KMS-11 (cell line): ENCODE measurements around the gene TMEM231.

Experiments
- H2AFZ ChIP-seq: fragments of 200-600 bp; sonication (generic); 2 replicates; pipeline ENCODE4 v1.6.1; 2016; ENCODE audit warnings: antibody characterized with exemption, mixed run types, low read depth
- H3K27ac ChIP-seq: fragments of 200-600 bp; sonication (generic); 2 replicates; pipeline ENCODE4 v1.6.1; 2016; ENCODE audit warnings: mild to moderate bottlenecking, mixed run types
- H3K27me3 ChIP-seq: fragments of 200-600 bp; sonication (generic); 2 replicates; pipeline ENCODE4 v1.6.1; 2017; ENCODE audit warnings: mild to moderate bottlenecking, low read depth, mixed run types, moderate library complexity; ENCODE audit not compliant: insufficient read depth
- H3K36me3 ChIP-seq: fragments of 200-600 bp; sonication (generic); 2 replicates; pipeline ENCODE4 v1.6.1; 2017; ENCODE audit warnings: mild to moderate bottlenecking, mixed run types; ENCODE audit not compliant: insufficient read depth
- H3K4me1 ChIP-seq: fragments of 200-600 bp; sonication (generic); 2 replicates; pipeline ENCODE4 v1.6.1; 2016; ENCODE audit warnings: mild to moderate bottlenecking, low read depth, mixed run types; ENCODE audit not compliant: poor library complexity, severe bottlenecking
- H3K4me2 ChIP-seq: fragments of 200-600 bp; sonication (generic); 2 replicates; pipeline ENCODE4 v1.7.0; 2016; ENCODE audit warnings: mild to moderate bottlenecking, mixed run types
- H3K4me3 ChIP-seq: fragments of 200-600 bp; sonication (generic); IDR thresholded peaks from 2 replicates; pipeline ENCODE4 v1.6.1; 2017; ENCODE audit warnings: low read depth, low read length, mixed read lengths; ENCODE audit not compliant: insufficient read depth
- H3K79me2 ChIP-seq: fragments of 200-600 bp; sonication (generic); 2 replicates; pipeline ENCODE4 v1.6.1; 2016; ENCODE audit warnings: low read depth, mixed run types; ENCODE audit not compliant: insufficient read depth
- H3K9ac ChIP-seq: fragments of 200-600 bp; sonication (generic); 2 replicates; pipeline ENCODE4 v1.6.1; 2016; ENCODE audit warnings: mild to moderate bottlenecking, mixed run types
- H4K20me1 ChIP-seq: fragments of 200-600 bp; sonication (generic); 2 replicates; pipeline ENCODE4 v1.6.1; 2016; ENCODE audit warnings: mild to moderate bottlenecking, mixed run types; ENCODE audit not compliant: insufficient read depth
- CTCF ChIP-seq: fragments of 200-600 bp; sonication (generic); conservative IDR thresholded peaks from 2 replicates; pipeline ENCODE4 v1.6.1; 2017; ENCODE audit warnings: low read depth, mild to moderate bottlenecking, antibody characterized with exemption, low read length, moderate library complexity, mixed read lengths

The TMEM231 gene

GRCh38 chr16:75495076-75495674, 60.9 kb downstream of the TMEM231 start, which contains the start of gene CHST6:
TSS of gene CHST6 (minus strand) at chr16:75495441. CDS start at chr16:75479828, 15,613 bp downstream.
- H3K79me2 ChIP-seq = no peaks in the 10 kb centered on the region
- no peak for TF ChIP-seq CTCF
- no peaks in the 10 kb centered on the region for H4K20me1 ChIP-seq
- H3K4me3 ChIP-seq = no peak within 1 kb of the TSS
- H3K4me1 ChIP-seq = no peaks in the 10 kb centered on the region
- H3K4me2 ChIP-seq = no peak within 1 kb of the TSS
- H3K9ac ChIP-seq = no peak within 1 kb of the TSS
- no peak within 1 kb of the TSS for H2AFZ ChIP-seq
- no peak within 1 kb of the TSS for H3K27ac ChIP-seq
- H3K36me3 ChIP-seq = no peaks in the 10 kb centered on the region
- no peaks in the 10 kb centered on the region for H3K27me3 ChIP-seq

DNA sequence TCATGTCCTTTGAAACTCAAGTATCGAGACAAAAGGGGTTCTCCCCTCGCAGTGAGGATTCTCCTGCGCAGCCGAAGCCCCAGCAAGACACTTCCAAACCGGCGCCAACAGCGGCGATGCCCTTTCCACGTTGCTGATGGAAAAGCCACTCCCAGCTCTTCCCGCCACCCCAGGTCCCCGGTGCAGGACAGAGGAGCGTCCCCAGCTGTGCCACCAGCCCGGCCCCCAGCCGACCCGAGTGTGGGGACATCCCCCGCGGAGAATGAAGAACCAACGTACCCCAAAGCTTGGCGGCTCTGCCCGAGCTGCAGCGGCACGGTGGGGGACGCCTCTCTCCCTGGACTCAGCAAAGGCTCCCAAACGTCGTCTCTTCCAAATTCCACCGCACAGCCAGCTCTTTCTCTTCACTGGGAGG, 61.4 kb downstream of the TMEM231 start:
- no peaks in the 10 kb centered on the region for H3K27me3 ChIP-seq
- H2AFZ ChIP-seq = no peak overlapping the region
- no peaks in the 10 kb centered on the region for H3K79me2 ChIP-seq
- H3K27ac ChIP-seq = no peak overlapping the region
- H3K4me2 ChIP-seq = no peak overlapping the region
- no peaks in the 10 kb centered on the region for H3K4me1 ChIP-seq
- no peak overlapping the region for H3K9ac ChIP-seq
- no peak for TF ChIP-seq CTCF
- no peaks in the 10 kb centered on the region for H4K20me1 ChIP-seq
- no peaks in the 10 kb centered on the region for H3K36me3 ChIP-seq
- no peak overlapping the region for H3K4me3 ChIP-seq

DNA sequence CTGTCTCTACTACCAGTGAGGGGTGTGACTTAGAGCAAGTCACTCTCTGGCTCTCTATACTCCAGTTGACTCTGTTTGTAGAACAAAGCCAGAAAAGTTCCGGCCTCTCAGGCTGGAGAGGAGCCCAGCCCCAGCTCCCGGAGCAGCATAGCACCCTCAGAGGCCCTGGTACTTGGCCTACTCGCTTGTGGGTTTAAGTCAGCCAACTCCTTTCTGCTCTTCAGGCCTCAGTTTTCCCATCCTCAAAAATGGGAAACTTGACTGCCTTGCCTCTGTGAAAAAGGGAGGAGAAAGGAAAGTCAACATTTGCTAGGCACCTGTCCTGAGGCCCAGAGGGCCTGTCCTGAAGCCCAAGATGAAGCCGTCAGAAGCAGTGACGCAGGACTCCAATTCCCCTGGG, 61.9 kb downstream of the TMEM231 start:
- H3K4me3 ChIP-seq = no peak overlapping the region
- H3K4me2 ChIP-seq = no peak overlapping the region
- no peak overlapping the region for H3K9ac ChIP-seq
- H3K27ac ChIP-seq = no peak overlapping the region
- no peaks in the 10 kb centered on the region for H3K79me2 ChIP-seq
- no peak overlapping the region for H2AFZ ChIP-seq
- no peaks in the 10 kb centered on the region for H4K20me1 ChIP-seq
- no peaks in the 10 kb centered on the region for H3K27me3 ChIP-seq
- no peaks in the 10 kb centered on the region for H3K36me3 ChIP-seq
- H3K4me1 ChIP-seq = no peaks in the 10 kb centered on the region
- no peak for TF ChIP-seq CTCF

DNA sequence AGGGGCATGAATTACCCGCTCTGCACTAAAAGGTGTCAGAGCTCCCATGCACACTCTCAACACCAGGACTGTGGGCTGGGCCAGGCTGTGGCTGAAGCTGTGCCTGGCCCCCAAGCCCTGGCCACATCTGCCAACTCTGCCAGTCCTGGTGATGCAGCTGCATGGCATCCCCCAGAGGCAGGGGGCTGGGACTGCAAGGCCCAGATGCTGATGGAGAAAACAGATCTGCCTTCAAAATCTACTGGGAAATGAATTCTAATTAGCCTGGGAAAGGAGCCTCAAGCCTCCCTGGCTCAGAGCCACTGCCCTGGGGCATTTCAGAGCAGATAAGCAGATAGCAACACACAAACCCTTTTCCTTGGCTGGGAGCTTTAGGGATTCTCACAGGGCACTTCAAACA, 64.2 kb downstream of the TMEM231 start:
- H3K27ac ChIP-seq = no peak overlapping the region
- no peak overlapping the region for H2AFZ ChIP-seq
- H3K4me3 ChIP-seq = no peak overlapping the region
- H3K4me2 ChIP-seq = no peak overlapping the region
- H3K79me2 ChIP-seq = no peaks in the 10 kb centered on the region
- no peaks in the 10 kb centered on the region for H4K20me1 ChIP-seq
- no peak overlapping the region for H3K9ac ChIP-seq
- TF ChIP-seq CTCF = no peak
- H3K36me3 ChIP-seq = no peaks in the 10 kb centered on the region
- no peaks in the 10 kb centered on the region for H3K4me1 ChIP-seq
- no peaks in the 10 kb centered on the region for H3K27me3 ChIP-seq
